T-cell (primary cell): Measurements from ENCODE around the gene INTS1. TPM values are rescaled to one million over a fixed set of nuclear protein-coding genes. Genes with fewer than 3 reads are reported as not detected.
"Not testable (repeated sequence)": the region's sequence is repeated elsewhere in the genome, so short reads cannot be mapped to it uniquely, and the experiment has no call there.

Experiments
- ATAC-seq, 4 experiments: fragments of 200-7000 bp in 3 of 4; fragments of 150-1000 bp in 1 of 4; cut with Tn5 transposase; replicated peaks in 1 of 4; 1 replicate in 3 of 4; 2 replicates in 1 of 4; pipeline ENCODE4 v1.10.0; 2021; ENCODE audit warnings: moderate library complexity in 3 of 4, mild to moderate bottlenecking in 2 of 4, moderate number of reproducible peaks in 1 of 4
- CTCF ChIA-PET, 2 donors: fragments of 300-600 bp; sonication (Branson Sonifier 250); formaldehyde crosslinking; loops; one replicate each; lab custom pipeline; 2022; ENCODE audit warnings: antibody characterized with exemption in 2 of 2; lab: Charles Lee
- POLR2A ChIA-PET, 2 donors: fragments of 300-600 bp; sonication (Branson Sonifier 250); formaldehyde crosslinking; loops; one replicate each; lab custom pipeline; 2022; ENCODE audit warnings: antibody characterized with exemption in 2 of 2; lab: Charles Lee
- DNase-seq, 35 experiments: peaks; one replicate each; pipeline versions ENCODE4 v3.0.0 to v3.0.0-alpha.2; 2013 to 2023
- H3K27ac ChIP-seq: one replicate; pipeline ENCODE4 v1.5.1; 2013; ENCODE audit warnings: low read length
- H3K27me3 ChIP-seq, 2 experiments: replicated peaks in 1 of 2; 1 replicate in 1 of 2; 2 replicates in 1 of 2; pipeline versions ENCODE4 v1.6.1 to v1.7.0; 2013; ENCODE audit warnings: low read length in 1 of 2, mixed read lengths in 1 of 2; ENCODE audit not compliant: control insufficient read depth in 2 of 2, insufficient read depth in 2 of 2; ENCODE audit errors: extremely low read depth in 1 of 2
- H3K36me3 ChIP-seq, 2 donors: 1 replicate in 1 of 2; 2 replicates in 1 of 2; pipeline versions ENCODE4 v1.6.1 to v1.7.0; 2013; ENCODE audit warnings: low read length in 1 of 2; ENCODE audit not compliant: control insufficient read depth in 2 of 2, insufficient read depth in 1 of 2; ENCODE audit errors: extremely low read depth in 1 of 2
- H3K4me1 ChIP-seq, 2 experiments: 1 replicate in 1 of 2; 2 replicates in 1 of 2; pipeline versions ENCODE4 v1.6.1 to v1.7.0; 2013; ENCODE audit warnings: low read length in 2 of 2, mixed read lengths in 1 of 2; ENCODE audit not compliant: insufficient read depth in 2 of 2, control insufficient read depth in 1 of 2; ENCODE audit errors: extremely low read depth in 1 of 2
- H3K4me3 ChIP-seq, 2 donors: 1 replicate in 1 of 2; 2 replicates in 1 of 2; pipeline versions ENCODE4 v1.5.1 to v1.7.0; 2013; ENCODE audit warnings: mild to moderate bottlenecking in 2 of 2, low read length in 1 of 2, moderate library complexity in 1 of 2; ENCODE audit not compliant: control insufficient read depth in 1 of 2; ENCODE audit errors: extremely low read depth in 1 of 2
- H3K9me3 ChIP-seq: 2 replicates; pipeline ENCODE4 v1.7.0; 2013
- H3K27ac Mint-ChIP-seq, 2 donors: one replicate each; pipeline ENCODE4 v1.8.0; 2020 to 2021; ENCODE audit warnings: mild to moderate bottlenecking in 2 of 2, mixed read lengths in 2 of 2
- H3K27me3 Mint-ChIP-seq, 2 donors: one replicate each; pipeline ENCODE4 v1.8.0; 2021 to 2022; ENCODE audit warnings: mixed read lengths in 2 of 2
- H3K36me3 Mint-ChIP-seq: one replicate; pipeline ENCODE4 v1.8.0; 2021; ENCODE audit warnings: mixed read lengths
- H3K4me1 Mint-ChIP-seq, 3 donors: one replicate each; pipeline ENCODE4 v1.8.0; 2020 to 2022; ENCODE audit warnings: mixed read lengths in 3 of 3, mild to moderate bottlenecking in 1 of 3
- H3K4me3 Mint-ChIP-seq, 3 donors: one replicate each; pipeline ENCODE4 v1.8.0; 2020 to 2022; ENCODE audit warnings: mild to moderate bottlenecking in 3 of 3, mixed read lengths in 3 of 3, moderate library complexity in 3 of 3
- H3K9me3 Mint-ChIP-seq, 3 donors: one replicate each; pipeline ENCODE4 v1.8.0; 2020 to 2022; ENCODE audit warnings: mixed read lengths in 3 of 3
- WGBS: methylation state at CpG from one replicate; pipeline ENCODE4 v1.1.5; 2013; ENCODE audit warnings: missing lambda C conversion rate; ENCODE audit not compliant: insufficient coverage; 5-methylcytosine and 5-hydroxymethylcytosine counted together
- total RNA-seq, 35 experiments: library from RNA in 6 of 35; stranded (reverse) in 6 of 35; fragments of 120-200 nt in 1 of 35; gene quantifications; one replicate each; pipeline versions ENCODE4 v1.2.1 to v1.2.4 and lab custom pipeline; 2013 to 2026

INTS1 gene
- total RNA-seq, 5 donors from 2014 or later (not counting 1 experiment from before 2014, with no cell fraction given): 102 to 147 (median 131) TPM

DNA sequence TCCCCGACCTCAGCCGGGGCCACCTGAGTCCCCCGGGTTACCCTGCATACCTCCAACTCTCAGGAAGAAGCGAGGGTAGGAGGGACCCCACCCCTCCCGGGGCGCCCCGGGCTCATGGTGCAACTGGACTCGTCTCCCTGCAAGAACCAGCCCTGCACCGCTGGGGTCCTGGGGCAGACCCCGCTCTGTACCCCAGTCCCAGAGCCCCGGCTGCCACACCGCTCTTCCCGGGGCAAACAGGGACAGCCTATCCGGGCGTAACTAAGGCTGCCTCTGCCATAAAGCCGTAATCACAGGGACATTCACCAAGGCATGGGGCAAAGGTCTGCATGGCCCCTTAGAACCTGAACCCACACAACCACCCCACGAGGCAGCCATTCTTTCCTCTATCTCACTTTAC, 19.7 kb upstream of the INTS1 start:
- H3K27ac ChIP-seq: no peak overlapping the region
- 96% methylated on average over 14 of the region's 17 CpGs for WGBS
- no peaks in the 10 kb centered on the region for H3K9me3 ChIP-seq
- H3K4me1 Mint-ChIP-seq: no peaks in the 10 kb centered on the region
- H3K27me3 Mint-ChIP-seq: peaks cover 5 to 7% of the 10 kb centered on the region in 2 donors
- no peaks in the 10 kb centered on the region for H3K36me3 Mint-ChIP-seq
- H3K9me3 Mint-ChIP-seq: peaks cover 3 to 6% (median 5%) of the 10 kb centered on the region in 3 donors
- H3K4me3 Mint-ChIP-seq: no peak overlapping the region
- POLR2A ChIA-PET: no interaction called here
- H3K27ac Mint-ChIP-seq: no peak overlapping the region
- CTCF ChIA-PET: no interaction called here
- DNase-seq (no peak), ATAC-seq (peak in 1 of 4 experiments; percentile 9)
- no peaks in the 10 kb centered on the region for H3K4me1 ChIP-seq
- H3K4me3 ChIP-seq: no peak overlapping the region
- H3K27me3 ChIP-seq: peaks cover 0 to 38% of the 10 kb centered on the region in 2 experiments
- H3K36me3 ChIP-seq: no peaks in the 10 kb centered on the region

DNA sequence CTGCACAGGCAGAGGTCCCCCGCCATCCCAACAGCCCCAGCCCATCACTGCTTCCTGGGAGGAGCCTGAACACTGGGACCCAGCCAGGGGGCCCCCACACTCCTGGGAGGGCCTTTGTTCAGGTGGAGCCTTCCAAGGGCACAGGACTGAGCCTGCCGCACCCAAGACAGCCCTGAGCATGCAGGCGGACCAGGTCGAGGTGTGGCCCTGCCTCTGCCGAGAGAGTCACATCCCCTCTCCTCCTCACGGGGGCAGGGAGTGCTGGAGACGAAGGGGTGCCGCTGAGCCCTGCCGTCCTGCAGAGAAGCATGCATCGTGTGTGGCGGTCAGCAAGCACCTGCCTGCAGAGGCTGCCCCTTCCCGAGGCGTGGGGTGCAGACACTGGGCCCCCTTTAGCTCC, 19.0 kb upstream of the INTS1 start:
- CTCF ChIA-PET: no interaction called here
- H3K36me3 Mint-ChIP-seq: no peaks in the 10 kb centered on the region

DNA sequence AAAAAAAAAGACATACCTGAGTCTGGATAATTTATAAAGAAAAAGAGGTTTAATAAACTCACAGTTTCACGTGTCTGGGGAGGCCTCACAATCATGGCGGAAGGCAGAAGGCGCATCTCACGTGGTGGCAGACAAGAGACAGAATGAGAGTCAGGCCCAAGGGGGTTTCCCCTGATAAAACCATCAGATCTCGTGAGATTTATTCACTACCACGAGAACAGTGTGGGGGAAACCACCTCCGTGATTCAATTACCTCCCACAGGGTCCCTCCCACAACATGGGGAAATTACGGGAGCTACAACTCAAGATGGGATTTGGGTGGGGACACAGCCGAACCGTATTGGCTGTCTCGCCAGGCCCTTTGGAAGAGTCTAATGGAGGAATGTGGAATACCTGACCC, 17.3 kb upstream of the INTS1 start:
- Mint-ChIP-seq H3K9me3 (peaks cover 3 to 6% (median 5%) of the 10 kb centered on the region in 3 donors), H3K27ac (no peak overlapping the region), H3K27me3 (peaks cover 0 to 2% of the 10 kb centered on the region in 2 donors), H3K36me3 (no peaks in the 10 kb centered on the region), H3K4me3 (no peak overlapping the region), H3K4me1 (no peaks in the 10 kb centered on the region)
- no peaks in the 10 kb centered on the region for H3K4me1 ChIP-seq
- no peaks in the 10 kb centered on the region for H3K9me3 ChIP-seq
- POLR2A ChIA-PET: no interaction called here
- H3K36me3 ChIP-seq: no peaks in the 10 kb centered on the region
- ATAC-seq: peak in 1 of 4 experiments; percentile 46
- peaks cover 0 to 27% of the 10 kb centered on the region in 2 experiments for H3K27me3 ChIP-seq
- 94% methylated on average over 3 of the region's 11 CpGs for WGBS
- no peak overlapping the region for H3K4me3 ChIP-seq
- DNase-seq: no peak
- CTCF ChIA-PET: no interaction called here
- H3K27ac ChIP-seq: no peak overlapping the region

More for the DNA sequence above, 19.0 kb upstream of the INTS1 start:
- DNase-seq: no peak
- no peaks in the 10 kb centered on the region for H3K4me1 ChIP-seq
- Mint-ChIP-seq H3K9me3 (peaks cover 3 to 6% (median 5%) of the 10 kb centered on the region in 3 donors), H3K4me3 (no peak overlapping the region), H3K27ac (no peak overlapping the region), H3K4me1 (no peaks in the 10 kb centered on the region), H3K27me3 (peaks cover 5 to 7% of the 10 kb centered on the region in 2 donors)
- 77% methylated on average over 5 of the region's 13 CpGs for WGBS
- H3K27me3 ChIP-seq: peaks cover 0 to 37% of the 10 kb centered on the region in 2 experiments
- ATAC-seq: no peak
- no peak overlapping the region for H3K27ac ChIP-seq
- H3K4me3 ChIP-seq: no peak overlapping the region
- H3K9me3 ChIP-seq: no peaks in the 10 kb centered on the region
- no peaks in the 10 kb centered on the region for H3K36me3 ChIP-seq
- POLR2A ChIA-PET: no interaction called here

DNA sequence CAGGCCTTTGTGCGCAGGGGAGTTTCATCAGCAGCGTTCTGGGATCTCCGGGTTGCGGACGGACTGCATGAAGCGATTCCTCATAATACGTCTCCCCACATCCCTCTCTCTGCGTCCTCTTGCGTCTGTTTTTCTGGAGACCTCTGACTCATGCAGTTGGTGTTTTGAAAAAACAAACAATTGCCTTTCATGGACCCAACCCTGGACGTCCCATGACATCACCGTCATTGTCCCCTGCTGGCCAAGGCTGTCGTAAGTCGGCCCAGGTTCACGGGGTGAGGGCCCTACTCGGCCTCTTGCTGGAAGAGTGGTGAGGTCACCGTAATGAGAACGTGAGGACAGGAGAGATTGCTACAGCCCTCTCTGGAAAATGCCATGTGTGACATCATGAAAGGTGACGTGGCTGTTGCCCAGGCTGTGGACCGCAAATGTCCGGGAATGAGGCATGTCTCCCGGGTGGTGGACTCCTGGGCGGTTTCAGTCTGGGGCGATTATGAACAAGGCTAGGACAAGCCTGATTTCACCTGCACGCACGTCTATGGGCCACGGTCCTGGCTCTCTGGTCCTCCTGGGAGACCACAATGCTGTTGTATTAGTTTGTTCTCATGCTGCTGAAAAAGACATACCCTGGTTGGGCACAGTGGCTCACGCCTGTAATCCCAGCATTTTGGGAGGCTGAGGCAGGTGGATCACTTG, 16.5 kb upstream of the INTS1 start:
- no peak overlapping the region for H3K27ac Mint-ChIP-seq
- no peak overlapping the region for H3K27ac ChIP-seq
- H3K27me3 ChIP-seq: peaks cover 0 to 25% of the 10 kb centered on the region in 2 experiments
- peaks cover 3 to 6% (median 5%) of the 10 kb centered on the region in 3 donors for H3K9me3 Mint-ChIP-seq
- H3K4me3 Mint-ChIP-seq: no peak overlapping the region
- 92% methylated on average over 24 of the region's 27 CpGs for WGBS
- CTCF ChIA-PET: no interaction called here
- no peak for ATAC-seq
- POLR2A ChIA-PET: no interaction called here
- DNase-seq: no peak
- no peaks in the 10 kb centered on the region for H3K27me3 Mint-ChIP-seq
- no peaks in the 10 kb centered on the region for H3K4me1 ChIP-seq
- H3K36me3 Mint-ChIP-seq: no peaks in the 10 kb centered on the region
- no peaks in the 10 kb centered on the region for H3K9me3 ChIP-seq
- no peaks in the 10 kb centered on the region for H3K4me1 Mint-ChIP-seq
- H3K36me3 ChIP-seq: no peaks in the 10 kb centered on the region
- no peak overlapping the region for H3K4me3 ChIP-seq

DNA sequence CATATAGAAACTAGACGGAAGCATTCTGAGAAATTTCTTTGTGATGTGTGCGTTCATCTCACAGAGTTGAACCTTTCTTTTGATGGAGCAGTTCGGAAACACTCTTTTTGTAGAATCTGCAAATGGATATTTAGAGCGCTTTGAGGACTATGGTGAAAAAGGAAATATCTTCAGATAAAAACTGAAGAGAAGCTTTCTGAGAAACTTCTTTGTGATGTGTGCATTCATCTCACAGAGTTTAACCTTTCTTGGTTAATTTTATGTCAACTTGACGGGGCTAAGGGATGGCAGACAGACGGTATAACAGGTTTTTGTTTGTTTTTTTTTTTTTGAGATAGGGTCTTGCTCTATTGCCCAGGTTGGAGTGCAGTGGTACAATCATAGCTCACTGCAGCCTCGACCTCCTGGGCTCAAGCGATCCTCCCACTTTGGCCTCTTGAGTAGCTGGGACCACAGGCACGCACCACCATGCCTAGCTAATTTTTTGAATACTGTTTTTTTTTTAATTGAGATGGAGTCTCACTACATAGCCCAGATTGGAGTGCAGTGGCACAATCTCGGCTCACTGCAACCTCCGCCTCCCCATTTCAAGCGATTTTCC, 15.2 kb upstream of the INTS1 start:
- 84% methylated on average over 3 of the region's 12 CpGs for WGBS
- ATAC-seq, H3K27ac ChIP-seq, H3K4me1 Mint-ChIP-seq, H3K36me3 ChIP-seq, H3K4me3 ChIP-seq, H3K4me3 Mint-ChIP-seq, H3K27ac Mint-ChIP-seq, POLR2A ChIA-PET, H3K27me3 Mint-ChIP-seq, H3K9me3 Mint-ChIP-seq, DNase-seq, CTCF ChIA-PET, H3K36me3 Mint-ChIP-seq, H3K9me3 ChIP-seq, H3K4me1 ChIP-seq: not testable (repeated sequence)
- H3K27me3 ChIP-seq: peaks cover 0 to 22% of the 10 kb centered on the region in 2 experiments

DNA sequence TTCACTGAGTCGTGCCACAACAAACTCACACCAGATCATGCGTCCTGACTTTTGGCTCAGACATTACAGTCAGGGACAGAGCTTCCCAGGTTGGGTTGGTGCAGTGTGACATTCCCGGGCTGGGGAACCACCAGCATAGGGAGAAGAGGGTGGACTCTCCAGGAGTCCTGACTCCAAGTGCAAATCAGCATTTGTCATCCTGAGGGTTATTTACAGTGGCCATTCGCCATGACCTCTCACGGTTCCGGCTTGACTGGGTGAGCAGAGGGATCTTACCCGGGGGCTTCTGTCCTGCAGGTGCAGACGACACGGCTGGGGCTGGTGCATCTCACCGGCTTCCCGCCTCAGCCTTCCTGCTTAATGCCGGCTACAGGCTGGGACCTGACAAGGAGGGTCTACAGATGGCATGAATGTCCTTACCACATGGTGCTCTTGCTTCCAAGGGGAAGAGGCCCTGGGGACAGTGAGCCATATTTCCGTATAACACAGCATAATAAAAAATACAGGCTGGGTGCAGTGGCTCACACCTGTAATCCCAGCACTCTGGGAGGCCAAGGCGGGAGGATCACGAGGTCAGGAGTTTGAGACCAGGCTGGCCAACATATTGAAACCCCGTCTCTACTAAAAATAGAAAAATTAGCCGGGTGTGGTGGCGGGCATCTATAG, 12.5 kb upstream of the INTS1 start:
- POLR2A ChIA-PET: no interaction called here
- DNase-seq (no peak), ATAC-seq (no peak)
- H3K4me1 ChIP-seq: peaks cover 7 to 22% of the 10 kb centered on the region in 2 experiments
- WGBS: 87% methylated on average over 16 of the region's 18 CpGs
- no peak overlapping the region for H3K4me3 ChIP-seq
- no peaks in the 10 kb centered on the region for H3K36me3 ChIP-seq
- no peak overlapping the region for H3K4me3 Mint-ChIP-seq
- H3K9me3 Mint-ChIP-seq: peaks cover 3 to 6% (median 5%) of the 10 kb centered on the region in 3 donors
- H3K9me3 ChIP-seq: no peaks in the 10 kb centered on the region
- no peak overlapping the region for H3K27ac ChIP-seq
- H3K4me1 Mint-ChIP-seq: peaks cover 15 to 22% (median 19%) of the 10 kb centered on the region in 3 donors
- peaks cover 0 to 11% of the 10 kb centered on the region in 2 experiments for H3K27me3 ChIP-seq
- CTCF ChIA-PET: no interaction called here
- no peak overlapping the region for H3K27ac Mint-ChIP-seq
- H3K36me3 Mint-ChIP-seq: no peaks in the 10 kb centered on the region
- H3K27me3 Mint-ChIP-seq: no peaks in the 10 kb centered on the region
